A673 (cell line): ENCODE results near the gene FBXL19.

Source experiments
- EZH2 ChIP-seq: fragments of 200-600 bp; sonication (generic); IDR thresholded peaks from 2 replicates; pipeline ENCODE4 v1.6.1; 2017; ENCODE audit warnings: borderline replicate concordance, low read depth, mild to moderate bottlenecking, mixed read lengths, antibody characterized with exemption, low read length; ENCODE audit not compliant: poor library complexity, severe bottlenecking
- TF ChIP-seq, protein P1 (sequence below): fragments of 300-800, 200-600 bp; sonication (generic); conservative IDR thresholded peaks from 2 replicates; pipeline ENCODE4 v1.5.1; 2017; ENCODE audit warnings: low read depth, mild to moderate bottlenecking, antibody characterized with exemption, low read length, moderate library complexity, mixed read lengths

DNA sequence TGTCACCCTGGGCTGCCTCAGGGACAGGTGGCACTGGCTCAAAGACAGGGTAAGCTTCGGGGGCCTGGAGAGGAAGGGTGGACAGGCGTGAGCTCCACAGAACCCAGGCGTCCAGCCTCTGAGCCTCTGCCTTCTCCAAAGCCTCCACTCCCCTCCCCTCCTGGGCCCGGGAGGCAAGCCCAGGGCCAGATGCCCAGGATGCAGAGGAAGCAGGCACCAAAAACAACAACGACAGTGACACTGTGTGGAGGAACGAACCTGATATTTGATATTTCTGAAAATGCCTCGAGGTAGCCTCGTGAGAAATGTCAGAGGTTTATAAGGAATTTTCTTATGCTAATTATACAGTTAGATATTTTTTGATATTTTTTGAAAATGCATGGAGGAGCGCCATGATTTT lies 35.4 kb upstream of the FBXL19 start:
- TF ChIP-seq, protein P1, sequence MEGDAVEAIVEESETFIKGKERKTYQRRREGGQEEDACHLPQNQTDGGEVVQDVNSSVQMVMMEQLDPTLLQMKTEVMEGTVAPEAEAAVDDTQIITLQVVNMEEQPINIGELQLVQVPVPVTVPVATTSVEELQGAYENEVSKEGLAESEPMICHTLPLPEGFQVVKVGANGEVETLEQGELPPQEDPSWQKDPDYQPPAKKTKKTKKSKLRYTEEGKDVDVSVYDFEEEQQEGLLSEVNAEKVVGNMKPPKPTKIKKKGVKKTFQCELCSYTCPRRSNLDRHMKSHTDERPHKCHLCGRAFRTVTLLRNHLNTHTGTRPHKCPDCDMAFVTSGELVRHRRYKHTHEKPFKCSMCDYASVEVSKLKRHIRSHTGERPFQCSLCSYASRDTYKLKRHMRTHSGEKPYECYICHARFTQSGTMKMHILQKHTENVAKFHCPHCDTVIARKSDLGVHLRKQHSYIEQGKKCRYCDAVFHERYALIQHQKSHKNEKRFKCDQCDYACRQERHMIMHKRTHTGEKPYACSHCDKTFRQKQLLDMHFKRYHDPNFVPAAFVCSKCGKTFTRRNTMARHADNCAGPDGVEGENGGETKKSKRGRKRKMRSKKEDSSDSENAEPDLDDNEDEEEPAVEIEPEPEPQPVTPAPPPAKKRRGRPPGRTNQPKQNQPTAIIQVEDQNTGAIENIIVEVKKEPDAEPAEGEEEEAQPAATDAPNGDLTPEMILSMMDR = no peak
- no peak for TF ChIP-seq EZH2
